ENCODE results near the gene SCMH1. TPM values are rescaled to one million over a fixed set of nuclear protein-coding genes. Genes with fewer than 3 reads are reported as not detected.

Gene SCMH1
- total and polyA plus RNA-seq, 12 donors, result 29.3 to 62.5 (median 42.2) TPM

- intact Hi-C loops (cut with DNase I), result no loop called here
- DNase-seq, result no peak
- peaks cover 0 to 48% of the 10 kb centered on the region in 2 donors for H3K36me3 ChIP-seq (replicated peaks in 1 of 2)
- TF ChIP-seq POLR2A (IDR thresholded peaks at IDR 0.05), result no peak
- TF ChIP-seq, protein P1, sequence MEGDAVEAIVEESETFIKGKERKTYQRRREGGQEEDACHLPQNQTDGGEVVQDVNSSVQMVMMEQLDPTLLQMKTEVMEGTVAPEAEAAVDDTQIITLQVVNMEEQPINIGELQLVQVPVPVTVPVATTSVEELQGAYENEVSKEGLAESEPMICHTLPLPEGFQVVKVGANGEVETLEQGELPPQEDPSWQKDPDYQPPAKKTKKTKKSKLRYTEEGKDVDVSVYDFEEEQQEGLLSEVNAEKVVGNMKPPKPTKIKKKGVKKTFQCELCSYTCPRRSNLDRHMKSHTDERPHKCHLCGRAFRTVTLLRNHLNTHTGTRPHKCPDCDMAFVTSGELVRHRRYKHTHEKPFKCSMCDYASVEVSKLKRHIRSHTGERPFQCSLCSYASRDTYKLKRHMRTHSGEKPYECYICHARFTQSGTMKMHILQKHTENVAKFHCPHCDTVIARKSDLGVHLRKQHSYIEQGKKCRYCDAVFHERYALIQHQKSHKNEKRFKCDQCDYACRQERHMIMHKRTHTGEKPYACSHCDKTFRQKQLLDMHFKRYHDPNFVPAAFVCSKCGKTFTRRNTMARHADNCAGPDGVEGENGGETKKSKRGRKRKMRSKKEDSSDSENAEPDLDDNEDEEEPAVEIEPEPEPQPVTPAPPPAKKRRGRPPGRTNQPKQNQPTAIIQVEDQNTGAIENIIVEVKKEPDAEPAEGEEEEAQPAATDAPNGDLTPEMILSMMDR (IDR thresholded peaks at IDR 0.05), result no peak
- no peak overlapping the region for H3K4me3 ChIP-seq
- H3K9me3 ChIP-seq (replicated peaks in 1 of 3), result no peaks in the 10 kb centered on the region
- WGBS, 4 donors, result 61 to 93% (median 75%) methylated on average over 6 to 7 of the region's 7 CpGs
- peak overlapping the region in 2 of 5 donors; percentile 34 to 65 for H3K27ac ChIP-seq
- H3K27me3 ChIP-seq, result no peaks in the 10 kb centered on the region
- H3K4me1 ChIP-seq (replicated peaks in 1 of 2), result peaks cover 0 to 4% of the 10 kb centered on the region in 2 donors
These were observed 228.3 kb downstream of the SCMH1 start for GRCh38 chr1:41013796-41014195.

DNA sequence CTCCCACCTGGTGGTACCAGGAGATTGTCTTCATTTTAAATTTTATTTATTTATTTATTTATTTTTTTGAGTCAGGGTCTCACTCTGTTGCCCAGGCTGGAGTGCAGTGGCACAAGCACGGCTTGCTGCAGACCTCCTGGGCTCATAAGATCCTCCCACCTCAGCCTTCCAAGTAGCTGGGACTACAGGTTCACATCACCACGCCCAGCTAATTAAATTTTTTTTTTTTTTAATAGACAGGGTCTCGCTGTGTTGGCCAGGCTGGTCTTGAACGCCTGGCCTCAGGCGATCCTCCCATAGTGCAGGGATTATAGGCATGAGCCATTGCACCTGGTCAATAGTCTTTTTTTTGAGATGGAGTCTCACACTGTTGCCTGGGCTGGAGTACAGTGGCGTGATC, 229.1 kb downstream of the SCMH1 start:
- 94 to 98% (median 96%) methylated on average over 6 of the region's 6 CpGs for WGBS, 4 donors
- intact Hi-C loops (cut with DNase I), result no loop called here

DNA sequence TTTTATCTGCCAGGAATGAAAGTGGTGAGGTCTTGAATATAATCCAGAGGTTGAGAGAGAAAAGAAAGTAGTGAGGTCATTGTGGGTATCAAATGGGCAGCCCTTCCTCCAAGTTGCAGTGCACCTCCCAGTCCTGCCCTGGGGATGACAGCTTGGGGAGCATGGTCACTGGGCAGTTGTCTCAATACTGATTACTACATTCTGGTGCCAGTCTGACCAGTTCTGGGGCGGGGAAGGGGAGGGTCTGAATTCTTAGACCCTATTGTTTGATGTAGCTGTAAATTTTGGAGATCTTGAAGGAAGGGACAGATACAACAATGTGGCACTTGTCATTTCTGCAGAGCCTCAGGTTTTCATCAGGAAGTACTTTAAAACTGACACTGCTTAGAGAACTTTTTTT, 231.8 kb downstream of the SCMH1 start:
- Histone ChIP-seq H3K4me1 (replicated peaks in 1 of 2) (peaks cover 0 to 4% of the 10 kb centered on the region in 2 donors), H3K36me3 (replicated peaks in 1 of 2) (peaks cover 0 to 72% of the 10 kb centered on the region in 2 donors), H3K27me3 (no peaks in the 10 kb centered on the region), H3K27ac (no peak overlapping the region), H3K4me3 (no peak overlapping the region), H3K9me3 (replicated peaks in 1 of 3) (no peaks in the 10 kb centered on the region)
- WGBS, 4 donors, result 82 to 98% (median 93%) methylated on average over 1 of the region's 1 CpG
- intact Hi-C loops (cut with DNase I), result no loop called here
- no peak for TF ChIP-seq POLR2A (IDR thresholded peaks at IDR 0.05)
- TF ChIP-seq, protein P1 (IDR thresholded peaks at IDR 0.05), result no peak
- no peak for DNase-seq

More for the DNA sequence above, 229.1 kb downstream of the SCMH1 start:
- no peak for DNase-seq
- Histone ChIP-seq H3K4me1 (replicated peaks in 1 of 2) (peaks cover 0 to 4% of the 10 kb centered on the region in 2 donors), H3K27me3 (no peaks in the 10 kb centered on the region), H3K4me3 (no peak overlapping the region), H3K36me3 (replicated peaks in 1 of 2) (peaks cover 0 to 53% of the 10 kb centered on the region in 2 donors), H3K9me3 (replicated peaks in 1 of 3) (no peaks in the 10 kb centered on the region), H3K27ac (no peak overlapping the region)
- TF ChIP-seq POLR2A (IDR thresholded peaks at IDR 0.05), result no peak
- TF ChIP-seq, protein P1 (IDR thresholded peaks at IDR 0.05), result no peak

DNA sequence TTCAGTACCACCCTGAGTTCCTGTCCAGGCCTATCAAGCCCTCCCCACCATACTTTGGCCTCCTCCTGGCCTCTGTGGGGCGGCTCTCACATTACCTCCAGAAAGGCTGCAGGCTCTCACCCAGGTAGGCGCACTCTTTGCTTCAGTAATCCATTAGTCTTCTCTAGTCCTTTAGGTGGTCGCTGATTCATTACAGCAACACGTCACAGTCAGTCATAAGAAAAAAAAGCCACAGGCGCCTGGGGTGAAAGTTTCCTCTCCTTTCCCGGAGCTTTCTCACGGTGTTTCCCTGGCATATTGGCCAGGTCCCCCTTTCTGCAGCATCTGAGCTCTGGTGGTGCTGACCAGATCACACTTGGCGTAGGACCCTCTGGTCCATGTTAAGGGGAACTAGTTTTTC, 232.6 kb downstream of the SCMH1 start:
- no peak for DNase-seq
- no peaks in the 10 kb centered on the region for H3K9me3 ChIP-seq (replicated peaks in 1 of 3)
- no peaks in the 10 kb centered on the region for H3K27me3 ChIP-seq
- H3K36me3 ChIP-seq (replicated peaks in 1 of 2), result peaks cover 0 to 72% of the 10 kb centered on the region in 2 donors
- peaks cover 0 to 4% of the 10 kb centered on the region in 2 donors for H3K4me1 ChIP-seq (replicated peaks in 1 of 2)
- intact Hi-C loops (cut with DNase I), result no loop called here
- H3K4me3 ChIP-seq, result no peak overlapping the region
- TF ChIP-seq POLR2A (IDR thresholded peaks at IDR 0.05), result no peak
- TF ChIP-seq, protein P1 (IDR thresholded peaks at IDR 0.05), result no peak
- H3K27ac ChIP-seq, result no peak overlapping the region
- WGBS, 4 donors, result 90 to 99% (median 95%) methylated on average over 8 of the region's 8 CpGs
